ENCODE results near the gene GPS1. TPM values are rescaled to one million over a fixed set of nuclear protein-coding genes. Genes with fewer than 3 reads are reported as not detected.

Gene GPS1
- total and polyA plus RNA-seq, 11 donors, result 76.7 to 151 (median 85.0) TPM

GRCh38 chr17:82012261-82012639, 39.4 kb upstream of the GPS1 start:
- H3K4me3 ChIP-seq, result no peak overlapping the region
- peak overlapping the region; percentile 67 to 96 (median 90) for H3K27ac ChIP-seq
- no peaks in the 10 kb centered on the region for H3K27me3 ChIP-seq
- WGBS, 4 donors, result 75 to 82% (median 78%) methylated on average over 16 to 20 of the region's 20 CpGs
- ATAC-seq, result no peak
- no peak for TF ChIP-seq POLR2A (IDR thresholded peaks at IDR 0.05)
- no peak for TF ChIP-seq CTCF (IDR thresholded peaks at IDR 0.05)
- H3K4me1 ChIP-seq, result peaks cover 0 to 48% (median 12%) of the 10 kb centered on the region in 12 donors
- H3K36me3 ChIP-seq, result peaks cover 0 to 11% (median 0%) of the 10 kb centered on the region in 9 donors
- intact Hi-C loops (cut with DNase I), result no loop called here
- no peaks in the 10 kb centered on the region for H3K9me3 ChIP-seq
- DNase-seq, result no peak

GRCh38 chr17:82012640-82013295, 38.9 kb upstream of the GPS1 start:
- WGBS, 4 donors, result 67 to 82% (median 73%) methylated on average over 17 to 19 of the region's 19 CpGs
- H3K9me3 ChIP-seq, result no peaks in the 10 kb centered on the region
- TF ChIP-seq CTCF (IDR thresholded peaks at IDR 0.05) (no peak), POLR2A (IDR thresholded peaks at IDR 0.05) (no peak)
- DNase-seq (peak in 2 of 5 donors; percentile 56 to 68), ATAC-seq (peak; percentile 38 to 60 (median 41))
- H3K4me1 ChIP-seq, result peaks cover 0 to 43% (median 10%) of the 10 kb centered on the region in 12 donors
- no peak overlapping the region for H3K4me3 ChIP-seq
- intact Hi-C loops (cut with DNase I), result no loop called here
- H3K36me3 ChIP-seq, result peaks cover 0 to 16% (median 0%) of the 10 kb centered on the region in 9 donors
- H3K27me3 ChIP-seq, result no peaks in the 10 kb centered on the region
- H3K27ac ChIP-seq, result peak overlapping the region; percentile 67 to 96 (median 90)

- H3K4me3 ChIP-seq, result no peak overlapping the region
- intact Hi-C loops (cut with DNase I), result no loop called here
These were observed 38.4 kb upstream of the GPS1 start for GRCh38 chr17:82013341-82013740.

More at GRCh38 chr17:82013341-82013740, 38.4 kb upstream of the GPS1 start:
- peak in 4 of 5 donors; percentile 42 to 81 (median 62) for DNase-seq
- TF ChIP-seq POLR2A (IDR thresholded peaks at IDR 0.05) (no peak), CTCF (IDR thresholded peaks at IDR 0.05) (no peak)
- WGBS, 4 donors, result 46 to 61% (median 53%) methylated on average over 19 to 22 of the region's 22 CpGs
- Histone ChIP-seq H3K36me3 (peaks cover 0 to 21% (median under 1%) of the 10 kb centered on the region in 9 donors), H3K4me1 (peaks cover 0 to 38% (median 10%) of the 10 kb centered on the region in 12 donors), H3K9me3 (no peaks in the 10 kb centered on the region), H3K27ac (peak overlapping the region; percentile 67 to 96 (median 90)), H3K27me3 (no peaks in the 10 kb centered on the region)
- ATAC-seq, result peak; percentile 22 to 78 (median 69)
